HG02798 (cell line): ENCODE results near the gene OR5AK2.
"Not testable (repeated sequence)": the region's sequence is repeated elsewhere in the genome, so short reads cannot be mapped to it uniquely, and the experiment has no call there.

Source experiments
- ATAC-seq: cut with Tn5 transposase; IDR thresholded peaks from one replicate; pipeline ENCODE4 v1.9.1; 2021; ENCODE audit warnings: mild to moderate bottlenecking; ENCODE audit not compliant: unreplicated experiment, poor library complexity

Gene OR5AK2

GRCh38 chr11:56988614-56989013 is at the start of gene OR5AK2:
Gene OR5AK2 (plus strand): TSS chr11:56988914. CDS start chr11:56988914, 0 bp downstream.
- no peak for ATAC-seq

GRCh38 chr11:56945526-56945925 is 43.2 kb upstream of the OR5AK2 start:
- not testable (repeated sequence) for ATAC-seq

- no peak for ATAC-seq
Observed at GRCh38 chr11:56948991-56949515, 39.7 kb upstream of the OR5AK2 start.

GRCh38 chr11:56950510-56950909 is 38.2 kb upstream of the OR5AK2 start:
- ATAC-seq, result no peak

GRCh38 chr11:56953907-56954306 is 34.8 kb upstream of the OR5AK2 start:
- not testable (repeated sequence) for ATAC-seq

- no peak for ATAC-seq
Observed at GRCh38 chr11:56961609-56962008, 27.1 kb upstream of the OR5AK2 start.

GRCh38 chr11:56967726-56968125 is 21.0 kb upstream of the OR5AK2 start:
- ATAC-seq, result no peak

GRCh38 chr11:56968524-56968923 is 20.2 kb upstream of the OR5AK2 start:
- ATAC-seq, result no peak

GRCh38 chr11:56977314-56977713 is 11.4 kb upstream of the OR5AK2 start:
- no peak for ATAC-seq

- ATAC-seq, result no peak
Observed at GRCh38 chr11:56990702-56991101, 2.0 kb downstream of the OR5AK2 start.

- ATAC-seq, result no peak
Observed at GRCh38 chr11:56994532-56994931, 5.8 kb downstream of the OR5AK2 start.

GRCh38 chr11:57001674-57002401 is 13.1 kb downstream of the OR5AK2 start:
- ATAC-seq, result no peak

- no peak for ATAC-seq
Observed at GRCh38 chr11:57008373-57008772, 19.7 kb downstream of the OR5AK2 start.

GRCh38 chr11:57015679-57016078 is 27.0 kb downstream of the OR5AK2 start:
- no peak for ATAC-seq

GRCh38 chr11:57031556-57031955 is 42.8 kb downstream of the OR5AK2 start:
- no peak for ATAC-seq
